GM12872 (cell line): ENCODE measurements around the gene NDUFA13.

Experiments used
- CTCF ChIP-seq: IDR thresholded peaks from 3 replicates; pipeline ENCODE4 v1.5.1; 2011; ENCODE audit warnings: low read depth, mild to moderate bottlenecking, low read length, moderate library complexity; ENCODE audit not compliant: insufficient read depth

NDUFA13 gene

GRCh38 chr19:19559931-19560330 is 43.9 kb downstream of the NDUFA13 start:
- no peak for TF ChIP-seq CTCF

- no peak for TF ChIP-seq CTCF
Observed at GRCh38 chr19:19561946-19562664, 46.1 kb downstream of the NDUFA13 start.

- TF ChIP-seq CTCF = 0 out of 3 replicates have a peak, but pooled peaks have one; percentile 17
Observed at GRCh38 chr19:19562665-19563347, 46.8 kb downstream of the NDUFA13 start.

GRCh38 chr19:19563348-19563848 is 47.4 kb downstream of the NDUFA13 start:
- no peak for TF ChIP-seq CTCF

- no peak for TF ChIP-seq CTCF
Observed at GRCh38 chr19:19566306-19566705, 50.3 kb downstream of the NDUFA13 start.

- TF ChIP-seq CTCF = no peak
Observed at GRCh38 chr19:19567391-19567790, 51.4 kb downstream of the NDUFA13 start.

GRCh38 chr19:19568802-19569756 is 53.1 kb downstream of the NDUFA13 start:
- no peak for TF ChIP-seq CTCF
